IPS-15b (cell line): ENCODE data around the gene HOXB5.

Experiments
- H3K27me3 ChIP-seq: one replicate; pipeline ENCODE4 v1.6.1; 2013; ENCODE audit warnings: low read length; ENCODE audit not compliant: control insufficient read depth, insufficient read depth
- H3K36me3 ChIP-seq: one replicate; pipeline ENCODE4 v1.6.1; 2013; ENCODE audit warnings: low read length; ENCODE audit not compliant: control insufficient read depth, insufficient read depth
- H3K4me1 ChIP-seq: one replicate; pipeline ENCODE4 v1.6.1; 2013; ENCODE audit warnings: mild to moderate bottlenecking, low read length; ENCODE audit not compliant: control insufficient read depth, insufficient read depth
- H3K4me3 ChIP-seq: one replicate; pipeline ENCODE4 v1.5.1; 2013; ENCODE audit warnings: low read depth, low read length
- H3K9ac ChIP-seq: one replicate; pipeline ENCODE4 v1.6.1; 2013; ENCODE audit warnings: low read depth, mild to moderate bottlenecking, low read length
- H3K9me3 ChIP-seq: one replicate; pipeline ENCODE4 v1.6.1; 2013; ENCODE audit warnings: mild to moderate bottlenecking, low read length; ENCODE audit not compliant: control insufficient read depth, insufficient read depth

The HOXB5 gene

GRCh38 chr17:48611681-48612455, 18.3 kb upstream of the HOXB5 start:
- Histone ChIP-seq H3K27me3 (peaks cover 97% of the 10 kb centered on the region), H3K9me3 (no peaks in the 10 kb centered on the region), H3K4me3 (peak overlapping the region; percentile 30), H3K4me1 (peaks cover 4% of the 10 kb centered on the region), H3K9ac (no peak overlapping the region), H3K36me3 (no peaks in the 10 kb centered on the region)

GRCh38 chr17:48611213-48611612, 17.6 kb upstream of the HOXB5 start:
- no peaks in the 10 kb centered on the region for H3K9me3 ChIP-seq
- H3K27me3 ChIP-seq, result peaks cover 97% of the 10 kb centered on the region
- H3K9ac ChIP-seq, result no peak overlapping the region
- H3K36me3 ChIP-seq, result no peaks in the 10 kb centered on the region
- peak overlapping the region; percentile 30 for H3K4me3 ChIP-seq
- H3K4me1 ChIP-seq, result peaks cover 4% of the 10 kb centered on the region

GRCh38 chr17:48610282-48611211, 17.0 kb upstream of the HOXB5 start, which contains the start of gene HOXB7:
TSS of gene HOXB7 (minus strand) at chr17:48611017. CDS start at chr17:48610918, 99 bp downstream.
- Histone ChIP-seq H3K9me3 (no peaks in the 10 kb centered on the region), H3K9ac (no peak within 1 kb of the TSS), H3K27me3 (peaks cover 97% of the 10 kb centered on the region), H3K4me1 (peaks cover 4% of the 10 kb centered on the region), H3K36me3 (no peaks in the 10 kb centered on the region), H3K4me3 (peak within 1 kb of the TSS; percentile 43)

DNA sequence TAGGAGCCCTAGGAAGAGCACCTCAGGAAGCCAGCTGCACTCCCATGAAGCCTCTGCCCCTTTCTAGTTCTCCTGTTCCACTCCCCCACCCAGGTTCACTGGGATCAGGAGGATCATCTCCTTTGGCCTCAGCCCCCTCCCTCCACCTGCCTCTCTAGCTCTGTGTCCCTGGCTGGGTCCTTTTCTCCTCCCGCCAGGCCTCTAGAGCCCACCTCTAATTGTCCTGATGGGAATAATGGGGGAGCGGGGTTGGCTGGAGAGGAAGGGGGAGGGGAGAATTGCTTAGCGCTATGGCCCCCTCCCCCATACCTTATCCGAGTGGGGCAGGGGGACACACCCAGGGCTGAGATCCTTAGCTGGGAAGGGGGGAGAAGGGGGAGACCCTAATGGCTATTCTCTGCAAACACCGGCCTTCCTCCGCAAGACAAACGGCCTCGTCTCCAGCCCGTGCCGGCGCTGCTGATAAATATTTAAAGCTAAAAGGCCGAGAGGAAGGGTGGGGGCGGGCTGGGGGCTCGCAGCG, 16.2 kb upstream of the HOXB5 start:
- Histone ChIP-seq H3K36me3 (no peaks in the 10 kb centered on the region), H3K4me3 (peak overlapping the region; percentile 43), H3K4me1 (peaks cover 4% of the 10 kb centered on the region), H3K27me3 (peaks cover 97% of the 10 kb centered on the region), H3K9me3 (no peaks in the 10 kb centered on the region), H3K9ac (no peak overlapping the region)

GRCh38 chr17:48609033-48609432, 15.5 kb upstream of the HOXB5 start:
- no peaks in the 10 kb centered on the region for H3K36me3 ChIP-seq
- H3K27me3 ChIP-seq, result peaks cover 97% of the 10 kb centered on the region
- no peaks in the 10 kb centered on the region for H3K9me3 ChIP-seq
- H3K4me3 ChIP-seq, result peak overlapping the region; percentile 43
- H3K9ac ChIP-seq, result no peak overlapping the region
- H3K4me1 ChIP-seq, result peaks cover 4% of the 10 kb centered on the region

GRCh38 chr17:48608494-48608834, 14.9 kb upstream of the HOXB5 start:
- H3K9ac ChIP-seq, result no peak overlapping the region
- peaks cover 98% of the 10 kb centered on the region for H3K27me3 ChIP-seq
- H3K4me3 ChIP-seq, result peak overlapping the region; percentile 22
- no peaks in the 10 kb centered on the region for H3K9me3 ChIP-seq
- H3K4me1 ChIP-seq, result peaks cover 4% of the 10 kb centered on the region
- no peaks in the 10 kb centered on the region for H3K36me3 ChIP-seq

DNA sequence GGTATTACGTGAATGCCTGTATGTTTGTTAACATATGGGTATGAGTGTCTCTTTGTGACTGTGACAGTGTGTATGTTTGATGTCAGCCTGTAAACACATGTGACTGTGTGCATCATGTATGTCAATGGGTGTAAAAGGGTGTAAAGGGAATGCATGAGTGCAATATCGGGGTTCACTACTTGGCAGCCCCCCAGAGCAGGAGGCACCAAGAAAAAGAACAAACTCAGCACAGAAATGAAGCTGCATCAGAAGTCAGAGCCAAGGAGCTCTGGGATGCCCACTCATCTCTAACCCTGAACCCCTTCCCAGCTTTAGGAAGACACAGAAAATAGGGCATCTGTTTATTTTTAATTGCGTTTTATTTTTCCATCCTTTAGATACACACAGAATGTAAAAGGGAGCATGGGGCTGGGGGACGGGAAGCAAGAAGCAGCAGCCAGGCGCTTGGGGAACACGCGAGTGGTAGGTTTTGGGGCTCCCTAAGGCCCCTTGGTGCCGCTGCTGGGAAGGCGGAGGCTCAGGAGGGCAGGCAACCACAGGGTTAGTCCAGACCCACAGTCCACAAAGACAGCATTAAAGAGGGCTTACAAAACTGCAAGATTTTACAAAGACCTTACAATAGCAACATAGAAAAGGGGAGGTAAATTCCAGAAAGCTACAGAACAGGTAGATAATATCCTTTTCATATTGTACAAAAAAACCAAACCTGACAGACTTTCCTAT, 13.5 kb upstream of the HOXB5 start:
- H3K9ac ChIP-seq, result no peak overlapping the region
- peaks cover 2% of the 10 kb centered on the region for H3K4me1 ChIP-seq
- peaks cover 99% of the 10 kb centered on the region for H3K27me3 ChIP-seq
- H3K4me3 ChIP-seq, result no peak overlapping the region
- H3K36me3 ChIP-seq, result no peaks in the 10 kb centered on the region
- no peaks in the 10 kb centered on the region for H3K9me3 ChIP-seq

DNA sequence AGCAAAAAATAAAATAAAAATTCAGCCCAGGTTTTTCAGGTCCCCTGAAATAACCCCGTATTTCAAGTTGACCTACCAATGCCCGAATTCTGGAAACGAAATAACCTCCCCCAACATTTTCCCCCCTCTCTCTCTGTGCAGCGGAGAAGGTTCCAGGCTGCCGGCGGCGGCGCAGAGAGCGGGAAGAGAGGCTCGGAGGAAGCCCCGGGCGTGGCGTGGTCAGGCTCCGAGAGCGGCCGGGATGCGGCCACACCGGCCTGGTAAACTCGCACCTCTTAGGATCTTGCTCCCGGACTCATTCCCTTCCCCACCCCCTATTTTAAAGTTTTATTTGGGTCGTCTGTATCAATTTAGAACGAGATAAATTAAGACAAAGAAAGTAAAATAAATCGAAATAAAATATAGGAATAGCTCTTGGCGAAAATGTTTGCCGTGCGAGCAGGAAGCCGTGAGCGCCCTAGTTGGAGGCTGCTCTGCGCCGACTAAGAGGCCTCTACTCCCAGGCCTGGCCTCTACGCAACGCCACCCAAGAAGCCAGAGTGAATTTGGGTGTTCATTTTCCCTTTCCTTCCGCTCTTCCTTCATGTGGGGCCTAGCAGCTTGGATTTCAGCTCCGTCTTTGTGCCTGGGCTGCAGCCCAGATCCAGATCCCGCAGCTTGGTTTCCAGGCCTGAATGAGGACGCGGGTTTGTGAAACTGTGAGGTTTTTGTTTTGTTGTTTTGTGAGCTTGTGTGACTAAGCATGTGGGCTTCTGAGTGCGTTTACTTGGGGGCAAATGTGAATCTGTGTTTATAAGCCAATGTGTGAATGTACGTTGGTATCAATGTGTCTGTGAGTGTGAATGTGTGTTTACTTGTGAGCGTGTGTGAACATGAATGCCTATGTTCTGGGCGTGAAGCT, 12.7 kb upstream of the HOXB5 start:
- H3K36me3 ChIP-seq, result no peaks in the 10 kb centered on the region
- peaks cover 2% of the 10 kb centered on the region for H3K4me1 ChIP-seq
- H3K27me3 ChIP-seq, result peaks cover 99% of the 10 kb centered on the region
- H3K9ac ChIP-seq, result no peak overlapping the region
- H3K4me3 ChIP-seq, result peak overlapping the region; percentile 37
- no peaks in the 10 kb centered on the region for H3K9me3 ChIP-seq

DNA sequence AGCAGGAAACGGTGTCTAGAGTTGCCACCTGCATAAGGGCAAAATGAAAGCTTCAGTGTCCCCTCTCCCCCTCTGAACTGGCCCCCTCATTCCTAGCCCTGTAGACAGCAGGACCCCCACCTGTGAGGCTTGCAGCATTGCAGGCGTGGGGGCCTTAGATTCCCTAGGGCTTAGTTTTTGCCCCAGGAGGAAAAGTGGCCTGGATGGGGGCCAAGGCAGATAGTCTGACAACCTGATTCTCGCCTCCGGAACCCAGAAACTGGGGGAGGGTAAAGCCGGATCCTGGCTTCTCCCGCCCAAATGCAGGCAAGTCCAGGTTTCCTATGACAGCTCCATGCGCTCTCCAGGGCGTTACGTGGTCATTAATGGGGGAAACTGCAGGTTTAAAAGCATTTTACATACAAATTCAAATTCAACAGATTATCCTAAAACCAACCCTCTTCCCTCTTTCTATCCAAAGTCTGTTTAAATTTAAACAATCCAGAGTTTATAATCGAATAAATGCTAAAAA, 11.9 kb upstream of the HOXB5 start:
- Histone ChIP-seq H3K4me3 (no peak overlapping the region), H3K9me3 (no peaks in the 10 kb centered on the region), H3K36me3 (no peaks in the 10 kb centered on the region), H3K27me3 (peaks cover 99% of the 10 kb centered on the region), H3K9ac (no peak overlapping the region), H3K4me1 (peaks cover 2% of the 10 kb centered on the region)

GRCh38 chr17:48604770-48605329, 11.3 kb upstream of the HOXB5 start, which contains the start of gene HOXB6:
TSS of gene HOXB6 (minus strand) at chr17:48604986. CDS start at chr17:48598150, 6,836 bp downstream.
- H3K27me3 ChIP-seq, result peaks cover 99% of the 10 kb centered on the region
- peaks cover 2% of the 10 kb centered on the region for H3K4me1 ChIP-seq
- H3K9ac ChIP-seq, result no peak within 1 kb of the TSS
- H3K9me3 ChIP-seq, result no peaks in the 10 kb centered on the region
- H3K36me3 ChIP-seq, result no peaks in the 10 kb centered on the region
- H3K4me3 ChIP-seq, result peak within 1 kb of the TSS; percentile 13
